Fibroblast of villous mesenchyme (primary cell): ENCODE data around the gene CEP104. TPM values are rescaled to one million over a fixed set of nuclear protein-coding genes. Genes with fewer than 3 reads are reported as not detected.

Source experiments
- DNase-seq: peaks from one replicate; pipeline ENCODE4 v3.0.0-alpha.2; 2010; ENCODE audit warnings: low read depth
- H3K4me3 ChIP-seq: 2 replicates; pipeline ENCODE4 v1.5.1; 2011; ENCODE audit warnings: low read depth, mild to moderate bottlenecking, low read length
- CTCF ChIP-seq: IDR thresholded peaks from 2 replicates; pipeline ENCODE4 v1.5.1; 2012; ENCODE audit warnings: low read depth, mild to moderate bottlenecking, low read length; ENCODE audit not compliant: insufficient read depth
- total RNA-seq: library from RNA; depleted of rRNA; stranded (reverse); fragments of >200 nt; gene quantifications from 2 replicates; pipeline ENCODE4 v1.2.3, GENCODE V29; 2012

The CEP104 gene
- total RNA-seq, 1 donor: 28.1 TPM

- TF ChIP-seq CTCF: no peak
- no peak for DNase-seq
- no peak overlapping the region for H3K4me3 ChIP-seq
These were observed 22.9 kb upstream of the CEP104 start for GRCh38 chr1:3879787-3880428.

- DNase-seq: no peak
- no peak overlapping the region for H3K4me3 ChIP-seq
- no peak for TF ChIP-seq CTCF
These were observed 22.1 kb upstream of the CEP104 start for GRCh38 chr1:3879099-3879498.

- no peak for TF ChIP-seq CTCF
- DNase-seq: no peak
- H3K4me3 ChIP-seq: no peak overlapping the region
These were observed 19.7 kb upstream of the CEP104 start for GRCh38 chr1:3876716-3877115.

GRCh38 chr1:3874736-3875135, 17.7 kb upstream of the CEP104 start:
- DNase-seq: no peak
- H3K4me3 ChIP-seq: no peak overlapping the region
- no peak for TF ChIP-seq CTCF

GRCh38 chr1:3872546-3872945, 15.5 kb upstream of the CEP104 start:
- DNase-seq: no peak

GRCh38 chr1:3871451-3871805, 14.4 kb upstream of the CEP104 start:
- no peak overlapping the region for H3K4me3 ChIP-seq
- no peak for DNase-seq
- no peak for TF ChIP-seq CTCF

More at GRCh38 chr1:3872546-3872945, 15.5 kb upstream of the CEP104 start:
- no peak overlapping the region for H3K4me3 ChIP-seq
- TF ChIP-seq CTCF: no peak

GRCh38 chr1:3869751-3870301, 12.8 kb upstream of the CEP104 start:
- TF ChIP-seq CTCF: peak; percentile 25
- H3K4me3 ChIP-seq: no peak overlapping the region
- DNase-seq: peak; percentile 40
